ENCODE data around the gene A2M. TPM values are rescaled to one million over a fixed set of nuclear protein-coding genes. Genes with fewer than 3 reads are reported as not detected.

Gene A2M
- total and polyA plus RNA-seq, 2 donors (not counting 3 experiments of a cell fraction or from before 2014, with no cell fraction given) = 11.5 to 16.9 TPM

- Histone ChIP-seq H3K79me2 (ENCODE audit: control insufficient read depth, insufficient read depth, low read length) (no peaks in the 10 kb centered on the region), H3K36me3 (ENCODE audit: control insufficient read depth in 2 of 2, extremely low read depth in 1 of 2, insufficient read depth in 2 of 2, low read length in 2 of 2) (no peaks in the 10 kb centered on the region), H4K20me1 (replicated peaks; ENCODE audit: control insufficient read depth, extremely low read depth, insufficient read depth, low read length) (no peaks in the 10 kb centered on the region), H3K9me1 (replicated peaks; ENCODE audit: control insufficient read depth, extremely low read depth, insufficient read depth, low read length) (no peaks in the 10 kb centered on the region), H3K9ac (replicated peaks; ENCODE audit: extremely low read depth, insufficient read depth, low read length) (no peak overlapping the region), H3K27me3 (ENCODE audit: control insufficient read depth in 2 of 2, insufficient read depth in 2 of 2, low read length in 2 of 2) (peaks cover 6 to 10% of the 10 kb centered on the region in 2 experiments), H3K9me3 (replicated peaks; ENCODE audit: control insufficient read depth, insufficient read depth, low read length) (no peaks in the 10 kb centered on the region), H3K4me2 (ENCODE audit: insufficient read depth, low read length) (no peak overlapping the region), H2AFZ (ENCODE audit: low read depth, low read length) (no peak overlapping the region), H3K4me3 (replicated peaks in 1 of 3; ENCODE audit: insufficient read depth in 1 of 3, low read depth in 1 of 3, low read length in 3 of 3) (no peak overlapping the region), H3K4me1 (ENCODE audit: control insufficient read depth, extremely low read depth, insufficient read depth, low read length) (no peaks in the 10 kb centered on the region), H3K27ac (ENCODE audit: insufficient read depth, low read depth, low read length) (no peak overlapping the region)
- POLR2A ChIA-PET = no interaction called here
- intact Hi-C loops (cut with micrococcal nuclease) (no loop called here), dilution Hi-C loops (cut with MboI; ENCODE audit: extremely low pct_ligation_motif_present, low sequenced_read_pairs) (no loop called here)
- no peak for TF ChIP-seq MAX (IDR thresholded peaks at IDR 0.05; ENCODE audit: insufficient read depth, insufficient read length)
- no peak for TF ChIP-seq MYC (IDR thresholded peaks at IDR 0.05; ENCODE audit: low read depth, low read length)
- no peak for TF ChIP-seq POLR2A (IDR thresholded peaks at IDR 0.05; ENCODE audit: low read depth, low read length)
- no peak for TF ChIP-seq EZH2 (IDR thresholded peaks at IDR 0.05; ENCODE audit: borderline replicate concordance, low read depth, low read length, severe bottlenecking)
- no peak for TF ChIP-seq FOS (IDR thresholded peaks at IDR 0.05; ENCODE audit: borderline replicate concordance, insufficient read depth, low read length)
- TF ChIP-seq JUN (IDR thresholded peaks at IDR 0.05; ENCODE audit: borderline replicate concordance, insufficient read depth, insufficient read length, low read depth) = no peak
- TF ChIP-seq GATA2 (IDR thresholded peaks at IDR 0.05; ENCODE audit: insufficient read depth, insufficient read length, low read depth, low read length) = no peak
- no peak for TF ChIP-seq POLR2AphosphoS5 (IDR thresholded peaks at IDR 0.05; ENCODE audit: insufficient read depth, low read depth, low read length)
- TF ChIP-seq CTCF (IDR thresholded peaks at IDR 0.05; ENCODE audit: extremely low read depth in 1 of 2, insufficient read depth in 1 of 2, low read depth in 1 of 2, low read length in 2 of 2) = no peak
- no peak for DNase-seq (ENCODE audit: low read depth, low spot score)
- BruUV-seq (replicated peaks) = no TSS peak
- FAIRE-seq = no peak
- CTCF ChIA-PET = no interaction called here
These were observed 43.8 kb downstream of the A2M start for GRCh38 chr12:9071969-9072368.
